Stomach (tissue), 4 donors: ENCODE data around the gene MANBA.

Experiments
- CTCF ChIP-seq, 7 experiments: fragments of 450-650 bp in 4 of 7; fragments of 200-600 bp in 3 of 7; sonication (generic) in 3 of 7; IDR thresholded peaks; one replicate each; pipeline ENCODE4 v1.5.1; 2016 to 2019; ENCODE audit warnings: antibody characterized with exemption in 7 of 7, control low read depth in 2 of 7, mild to moderate bottlenecking in 1 of 7
- EP300 ChIP-seq: sonication (generic); formaldehyde crosslinking; IDR thresholded peaks from one replicate; pipeline ENCODE4 v1.6.1; 2017; ENCODE audit warnings: antibody characterized with exemption
- POLR2A ChIP-seq, 4 donors: fragments of 450-650 bp; IDR thresholded peaks; one replicate each; pipeline ENCODE4 v1.6.1; 2016; ENCODE audit warnings: antibody characterized with exemption in 4 of 4, control low read depth in 2 of 4, mild to moderate bottlenecking in 1 of 4, moderate library complexity in 1 of 4
- POLR2AphosphoS5 ChIP-seq, 3 donors: sonication (generic); formaldehyde crosslinking; IDR thresholded peaks; one replicate each; pipeline ENCODE4 v1.6.1; 2016; ENCODE audit warnings: antibody characterized with exemption in 3 of 3

DNA sequence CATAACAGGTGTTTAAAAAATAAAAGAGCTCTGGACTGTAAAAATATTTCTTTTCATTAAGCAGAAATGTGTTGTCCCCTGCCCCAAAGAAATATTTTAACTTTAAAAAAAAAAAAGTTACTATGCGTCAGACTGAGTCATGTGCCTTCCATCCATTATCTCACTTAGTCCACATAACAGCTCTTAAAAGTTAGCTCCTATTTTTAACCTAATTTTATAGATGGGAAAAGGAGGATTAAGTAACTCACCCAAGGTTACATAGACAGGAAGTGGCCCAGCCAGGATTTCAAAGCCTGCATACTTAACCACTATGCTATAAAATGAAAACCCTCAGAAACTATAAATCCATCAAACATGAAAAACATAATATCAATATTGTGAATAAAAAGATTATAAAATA, 97.7 kb downstream of the MANBA start:
- TF ChIP-seq POLR2A (IDR thresholded peaks at IDR 0.05) (no peak), POLR2AphosphoS5 (IDR thresholded peaks at IDR 0.05) (no peak), CTCF (IDR thresholded peaks at IDR 0.05) (no peak), EP300 (no peak)
